ENCODE data around the gene RBM15.
A peak's percentile ranks its signal among the peaks of the same experiment; 100 is the strongest.

RBM15 gene

GRCh38 chr1:110338886-110339406 lies at the start of gene RBM15:
TSS of gene RBM15 (plus strand) at chr1:110339377. CDS start at chr1:110339406, 29 bp downstream.
- DNase-seq (ENCODE audit: low read depth, low spot score), result peak; percentile 98

GRCh38 chr1:110291241-110292030 lies 47.7 kb upstream of the RBM15 start:
- DNase-seq (ENCODE audit: low read depth, low spot score), result no peak

DNA sequence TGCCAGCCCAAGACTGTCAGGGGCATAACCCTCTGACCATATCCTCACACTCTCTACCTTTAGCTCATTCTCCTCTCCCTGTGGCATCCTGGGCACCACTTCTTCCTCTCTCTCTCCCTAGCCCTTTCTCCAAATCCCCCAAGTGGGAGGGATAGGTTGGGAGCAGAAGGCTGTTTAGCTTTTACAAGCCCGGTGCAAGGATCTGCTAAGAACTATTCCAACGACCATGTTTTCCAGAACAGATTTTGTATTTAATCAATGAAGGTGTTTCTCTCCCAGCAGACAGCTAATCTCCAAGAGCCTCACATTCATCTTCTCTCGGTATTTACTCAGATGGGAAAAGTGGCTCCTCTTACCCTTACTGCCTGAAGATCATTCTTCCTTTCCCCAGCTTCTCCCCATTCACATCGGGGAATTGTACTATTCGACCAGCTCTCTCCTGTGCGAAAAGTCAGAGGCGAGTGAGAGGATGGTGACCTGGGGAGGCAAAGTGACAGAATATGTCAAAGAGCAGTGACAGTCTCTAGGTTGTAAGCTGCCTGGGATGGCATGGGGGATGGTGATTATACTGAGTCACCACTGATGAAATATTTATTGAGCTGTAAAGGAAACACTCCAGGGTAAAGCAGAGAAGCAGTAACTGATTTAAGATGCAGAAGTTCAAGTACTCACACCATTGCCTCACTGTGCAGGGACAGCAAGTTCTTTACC lies 47.0 kb upstream of the RBM15 start:
- no peak for DNase-seq (ENCODE audit: low read depth, low spot score)

DNA sequence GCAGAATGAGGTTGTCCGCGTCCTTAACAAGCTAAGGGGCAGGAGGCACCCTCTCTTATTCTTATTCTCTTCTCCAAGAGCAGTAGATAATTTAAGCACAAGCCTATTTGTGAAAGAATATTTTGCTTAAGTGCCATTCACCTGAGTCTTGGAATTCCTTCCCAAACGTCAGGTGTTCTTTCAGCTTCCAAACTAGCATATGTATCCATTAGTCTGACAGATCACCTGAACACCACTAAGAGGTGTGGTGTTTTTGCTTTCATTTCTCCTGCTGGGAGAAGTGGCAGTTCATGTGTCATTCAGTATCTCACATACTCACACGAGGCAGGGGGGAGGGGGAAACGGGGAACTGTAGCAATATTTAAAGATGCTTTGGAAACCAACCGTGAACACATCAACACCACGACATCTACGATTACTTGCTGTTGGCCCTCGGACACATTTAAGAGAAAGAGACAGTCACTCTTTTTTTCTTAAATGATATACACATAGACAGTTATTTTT lies 45.5 kb upstream of the RBM15 start:
- no peak for DNase-seq (ENCODE audit: low read depth, low spot score)

DNA sequence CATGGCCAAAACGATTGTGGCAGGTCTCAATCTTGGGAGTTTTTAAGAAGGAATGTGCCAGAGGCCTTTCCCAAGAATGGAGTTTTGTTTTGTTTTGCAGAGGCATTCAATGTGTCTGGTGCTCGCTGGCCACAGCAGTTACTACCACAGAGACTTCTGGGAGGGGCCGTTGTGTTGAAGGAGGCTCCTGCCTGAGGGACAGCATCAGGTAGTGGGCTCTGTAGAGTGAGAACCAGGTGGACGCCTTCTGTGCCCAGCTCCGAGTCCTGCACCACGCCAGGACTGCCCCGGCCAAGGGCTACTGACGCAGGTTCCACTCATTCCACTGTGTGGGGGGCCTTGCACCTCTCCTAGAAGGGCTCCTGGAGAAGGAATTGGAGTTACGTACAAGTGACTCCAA lies 44.9 kb upstream of the RBM15 start:
- DNase-seq (ENCODE audit: low read depth, low spot score), result no peak

GRCh38 chr1:110298991-110299390 lies 40.2 kb upstream of the RBM15 start:
- DNase-seq (ENCODE audit: low read depth, low spot score), result no peak

GRCh38 chr1:110300412-110301085 lies 38.6 kb upstream of the RBM15 start:
- DNase-seq (ENCODE audit: low read depth, low spot score), result no peak

- DNase-seq (ENCODE audit: low read depth, low spot score), result no peak
Observed at GRCh38 chr1:110302836-110303235, 36.3 kb upstream of the RBM15 start.

- DNase-seq (ENCODE audit: low read depth, low spot score), result no peak
Observed at GRCh38 chr1:110305900-110306420, 33.2 kb upstream of the RBM15 start.

DNA sequence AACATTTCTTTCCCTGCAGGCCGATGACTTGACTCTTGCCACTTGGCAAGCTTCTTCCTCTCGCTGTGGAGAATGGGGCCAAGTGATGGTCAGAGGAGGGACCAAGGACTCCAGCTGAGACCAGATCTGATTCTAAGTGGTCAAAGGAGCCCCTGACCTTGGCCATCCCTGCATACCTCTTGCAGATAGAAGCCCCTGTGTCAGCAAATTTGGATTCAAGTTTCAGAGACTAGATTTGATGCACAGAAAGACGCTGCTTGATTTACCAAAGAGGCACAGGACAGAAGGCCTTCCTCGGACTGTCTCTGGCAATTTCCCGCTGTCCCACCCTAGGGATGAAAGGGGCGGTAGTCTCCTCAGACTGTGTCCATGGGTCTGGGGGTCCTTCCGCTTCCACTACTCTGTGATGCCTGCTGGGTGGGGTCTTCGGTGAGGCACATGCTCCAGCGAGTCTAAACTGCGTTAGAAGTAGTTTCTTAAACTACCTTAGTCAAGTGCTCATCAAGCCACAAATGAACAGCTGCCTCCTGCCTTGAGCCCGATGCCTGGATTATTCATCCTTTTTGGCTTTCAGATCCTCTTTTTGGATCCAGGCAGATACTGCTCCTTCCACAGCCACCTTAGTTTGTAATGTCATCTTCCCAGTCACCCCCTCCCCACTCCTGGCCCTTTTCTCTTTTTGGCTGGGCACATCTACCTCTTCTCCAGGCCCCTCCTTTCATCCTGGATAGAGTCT lies 31.8 kb upstream of the RBM15 start:
- no peak for DNase-seq (ENCODE audit: low read depth, low spot score)

DNA sequence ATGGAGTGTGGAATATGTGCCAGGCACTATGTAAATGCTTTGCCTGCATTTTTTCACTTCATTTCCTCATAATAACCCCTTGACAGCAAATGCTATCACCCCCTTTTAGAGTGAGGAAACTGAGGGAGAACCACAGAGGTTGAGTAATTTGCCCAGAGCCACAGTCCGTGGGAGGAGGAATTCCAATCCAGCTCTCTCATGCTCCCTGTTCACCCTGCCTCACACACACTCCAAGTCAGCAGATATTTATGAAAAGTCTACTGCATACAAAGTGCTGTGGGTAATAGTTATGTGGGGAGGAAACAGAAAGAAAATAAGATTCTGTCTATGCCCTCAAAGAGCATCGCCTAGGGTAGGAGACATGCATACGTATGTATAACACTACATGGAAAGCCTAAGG lies 30.9 kb upstream of the RBM15 start:
- no peak for DNase-seq (ENCODE audit: low read depth, low spot score)

- no peak for DNase-seq (ENCODE audit: low read depth, low spot score)
Observed at GRCh38 chr1:110309139-110309538, 30.0 kb upstream of the RBM15 start.

DNA sequence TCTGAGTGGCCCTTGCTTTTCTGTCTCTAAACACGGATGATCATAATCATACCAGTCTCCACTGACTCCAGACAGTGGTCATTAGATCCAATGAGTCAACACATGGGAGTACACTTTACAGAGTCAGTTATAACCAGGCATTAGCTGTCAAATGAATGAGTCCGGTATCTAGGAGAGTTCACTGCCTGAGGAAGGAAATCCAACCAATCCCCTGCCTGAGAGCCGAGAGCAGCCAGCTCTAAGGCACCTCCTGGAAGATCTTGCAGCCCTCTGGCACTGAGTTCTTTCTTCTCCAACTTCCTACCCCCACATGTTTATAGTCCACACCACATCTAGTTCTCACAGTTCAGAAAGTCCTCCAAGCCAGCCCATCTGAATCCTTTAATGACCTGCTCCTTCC lies 29.4 kb upstream of the RBM15 start:
- DNase-seq (ENCODE audit: low read depth, low spot score), result no peak

- DNase-seq (ENCODE audit: low read depth, low spot score), result no peak
Observed at GRCh38 chr1:110310300-110310699, 28.9 kb upstream of the RBM15 start.

DNA sequence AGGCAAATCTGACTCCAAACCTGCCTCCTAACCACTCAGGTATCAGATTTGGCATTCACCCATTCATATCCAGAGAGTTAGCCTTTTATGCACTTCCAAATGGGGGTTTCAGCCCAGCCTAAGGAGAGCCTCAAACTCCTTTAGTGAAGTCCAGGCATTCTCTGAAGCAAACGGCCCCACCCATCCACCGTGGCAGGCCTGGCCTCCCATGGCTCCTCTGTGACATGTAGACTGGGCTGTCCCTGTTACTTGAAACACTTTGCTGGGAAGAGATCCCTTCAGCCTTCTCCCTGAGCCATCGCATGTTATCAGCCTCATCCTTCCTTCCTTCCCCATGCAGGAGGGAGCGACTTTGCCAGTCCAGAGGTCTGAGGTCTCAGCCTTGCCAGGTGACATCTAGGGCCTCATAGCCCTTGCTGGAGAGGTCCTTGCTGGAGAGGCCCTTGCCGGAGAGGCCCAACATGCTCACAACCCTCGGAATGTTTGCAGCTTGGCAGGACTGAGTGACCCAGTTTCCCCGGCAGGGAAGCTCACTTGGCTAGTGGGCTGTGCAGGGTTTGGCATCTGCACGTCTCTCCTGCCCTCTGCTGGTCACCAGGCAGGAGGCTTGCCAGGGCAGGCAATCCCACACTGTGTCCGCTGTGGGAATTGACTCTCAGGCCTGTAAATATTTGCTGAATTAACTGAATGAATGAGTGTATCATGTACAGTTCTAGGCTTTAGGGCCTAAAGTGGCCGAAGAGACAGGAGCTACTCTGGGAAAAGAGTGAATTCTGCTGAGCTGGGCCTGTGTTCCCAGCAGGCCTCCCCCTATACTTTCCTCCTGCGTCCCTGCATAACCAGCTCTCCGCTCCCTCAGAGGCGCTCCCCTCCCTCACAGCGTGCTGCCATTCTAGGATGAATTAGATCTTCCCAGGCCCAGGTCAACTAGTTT lies 26.7 kb upstream of the RBM15 start:
- peak; percentile 50 for DNase-seq (ENCODE audit: low read depth, low spot score)

GRCh38 chr1:110316735-110317134 lies 22.4 kb upstream of the RBM15 start:
- no peak for DNase-seq (ENCODE audit: low read depth, low spot score)

DNA sequence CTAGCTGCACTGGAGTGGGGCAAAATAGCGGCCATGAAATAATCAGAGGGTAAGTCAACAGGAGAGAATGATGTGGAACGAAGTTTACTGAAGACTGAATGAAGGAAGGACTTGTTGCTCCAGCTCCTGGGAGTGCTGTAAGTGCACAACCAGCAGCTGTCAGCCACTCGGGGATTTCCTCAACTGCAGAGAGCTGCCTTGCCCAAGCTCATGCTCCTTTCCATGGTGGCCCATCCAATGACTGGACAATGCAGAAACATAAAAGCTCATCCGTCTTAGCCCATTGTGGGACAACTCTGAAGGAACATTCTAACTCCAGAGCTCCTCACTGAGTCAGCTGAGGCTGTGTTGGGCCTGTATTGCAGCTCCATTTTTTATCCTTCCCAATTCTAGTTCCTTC lies 21.1 kb upstream of the RBM15 start:
- no peak for DNase-seq (ENCODE audit: low read depth, low spot score)

DNA sequence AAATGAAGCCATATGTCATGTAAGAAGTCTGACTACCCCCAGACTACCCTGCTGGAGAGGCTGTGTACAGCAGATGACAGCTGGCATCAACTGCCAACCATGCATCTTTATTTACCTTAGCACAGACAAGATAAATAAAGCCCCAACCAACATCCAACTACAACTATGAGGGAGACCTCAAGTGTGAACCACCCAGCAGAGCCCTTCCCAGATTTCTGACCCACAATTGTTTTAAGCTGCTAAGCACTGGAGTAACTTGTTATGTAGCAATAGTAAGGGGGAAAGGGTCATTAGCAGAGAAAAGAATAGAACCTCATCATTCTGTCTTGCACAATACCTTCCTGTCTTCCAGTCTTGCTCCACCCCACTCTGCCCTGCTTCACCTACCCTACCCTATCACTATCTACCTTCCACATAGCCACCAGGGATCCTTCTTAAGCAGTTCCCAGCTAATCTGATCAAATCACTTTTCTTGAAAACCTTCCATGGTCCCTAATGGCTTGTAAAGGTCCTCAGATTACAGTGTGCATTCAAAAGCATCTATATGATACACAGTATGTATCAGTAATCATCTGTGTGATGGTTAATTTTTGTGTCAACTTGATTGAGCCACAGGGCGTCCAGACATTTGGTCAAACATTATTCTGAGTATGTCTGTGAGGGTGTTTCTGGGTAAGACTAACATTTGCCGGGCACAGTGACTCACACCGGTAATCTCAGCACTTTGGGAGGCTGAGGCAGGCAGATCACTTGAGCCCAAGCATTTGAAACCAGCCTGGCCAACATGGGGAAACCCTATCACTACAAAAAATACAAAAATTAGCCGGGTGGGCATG lies 19.6 kb upstream of the RBM15 start:
- no peak for DNase-seq (ENCODE audit: low read depth, low spot score)

DNA sequence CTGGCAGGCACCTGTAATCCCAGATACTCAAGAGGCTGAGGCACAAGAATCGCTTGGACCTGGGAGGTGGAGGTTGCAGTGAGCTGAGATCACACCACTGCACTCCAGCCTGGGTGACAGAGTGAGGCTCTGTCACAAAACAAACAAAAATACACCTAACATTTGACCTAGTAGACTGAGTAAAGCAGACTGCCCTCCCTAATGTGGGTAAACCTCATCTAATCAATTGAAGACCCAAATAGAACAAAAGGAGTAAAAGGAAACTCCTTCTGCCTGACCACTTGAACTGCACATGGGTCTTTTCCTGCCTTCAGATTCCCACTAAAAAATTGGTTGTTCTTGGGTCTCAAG lies 19.0 kb upstream of the RBM15 start:
- DNase-seq (ENCODE audit: low read depth, low spot score), result no peak

Measured in activated CD4-positive, CD25-positive, alpha-beta regulatory T cell treated with anti-CD3 and anti-CD28 coated beads, Interleukin-2, amount 50 U/mL, for 16 hours (primary cell).